ENCODE measurements around the gene GPC6.

GPC6 gene

GRCh38 chr13:93708308-93709075, 481.9 kb downstream of the GPC6 start:
- no peak for DNase-seq

- DNase-seq: no peak
These were observed 483.1 kb downstream of the GPC6 start for GRCh38 chr13:93709506-93710244.

GRCh38 chr13:93714171-93714570, 487.6 kb downstream of the GPC6 start:
- no peak for DNase-seq

- DNase-seq: no peak
These were observed 489.3 kb downstream of the GPC6 start for GRCh38 chr13:93715866-93716265.

- no peak for DNase-seq
These were observed 490.0 kb downstream of the GPC6 start for GRCh38 chr13:93716623-93717022.

- DNase-seq: no peak
These were observed 494.9 kb downstream of the GPC6 start for GRCh38 chr13:93721483-93721882.

- no peak for DNase-seq
These were observed 496.7 kb downstream of the GPC6 start for GRCh38 chr13:93723316-93723715.

GRCh38 chr13:93724187-93724586, 497.6 kb downstream of the GPC6 start:
- no peak for DNase-seq

- DNase-seq: no peak
These were observed 499.8 kb downstream of the GPC6 start for GRCh38 chr13:93726173-93726957.

- no peak for DNase-seq
These were observed 500.9 kb downstream of the GPC6 start for GRCh38 chr13:93727211-93728141.

GRCh38 chr13:93729383-93729782, 502.8 kb downstream of the GPC6 start:
- DNase-seq: no peak

- no peak for DNase-seq
These were observed 504.2 kb downstream of the GPC6 start for GRCh38 chr13:93730780-93731179.

GRCh38 chr13:93732186-93732585, 505.6 kb downstream of the GPC6 start:
- no peak for DNase-seq

- DNase-seq: no peak
These were observed 509.5 kb downstream of the GPC6 start for GRCh38 chr13:93736081-93736480.

GRCh38 chr13:93736909-93737308, 510.3 kb downstream of the GPC6 start:
- no peak for DNase-seq

GRCh38 chr13:93740334-93740733, 513.7 kb downstream of the GPC6 start:
- no peak for DNase-seq

- DNase-seq: no peak
These were observed 517.4 kb downstream of the GPC6 start for GRCh38 chr13:93744033-93744432.

- no peak for DNase-seq
These were observed 518.3 kb downstream of the GPC6 start for GRCh38 chr13:93744886-93745285.

- DNase-seq: no peak
These were observed 519.3 kb downstream of the GPC6 start for GRCh38 chr13:93745884-93746283.

- no peak for DNase-seq
These were observed 520.0 kb downstream of the GPC6 start for GRCh38 chr13:93746589-93746988.

- no peak for DNase-seq
These were observed 524.1 kb downstream of the GPC6 start for GRCh38 chr13:93750676-93751075.

- no peak for DNase-seq
These were observed 524.5 kb downstream of the GPC6 start for GRCh38 chr13:93751117-93751516.
